Choroid plexus epithelial cell (primary cell): ENCODE measurements around the gene PLA2G6.

Source experiments
- DNase-seq: peaks from one replicate; pipeline ENCODE4 v3.0.0-alpha.2; 2010; ENCODE audit warnings: low read depth
- H3K4me3 ChIP-seq: 2 replicates; pipeline ENCODE4 v1.5.1; 2011; ENCODE audit warnings: low read depth, mild to moderate bottlenecking, control low read depth, low read length, moderate library complexity
- TF ChIP-seq, protein P1 (sequence below): conservative IDR thresholded peaks from 2 replicates; pipeline ENCODE4 v1.5.1; 2011; ENCODE audit warnings: low read depth, mild to moderate bottlenecking, control low read depth, inconsistent platforms, low read length, moderate library complexity

The PLA2G6 gene

DNA sequence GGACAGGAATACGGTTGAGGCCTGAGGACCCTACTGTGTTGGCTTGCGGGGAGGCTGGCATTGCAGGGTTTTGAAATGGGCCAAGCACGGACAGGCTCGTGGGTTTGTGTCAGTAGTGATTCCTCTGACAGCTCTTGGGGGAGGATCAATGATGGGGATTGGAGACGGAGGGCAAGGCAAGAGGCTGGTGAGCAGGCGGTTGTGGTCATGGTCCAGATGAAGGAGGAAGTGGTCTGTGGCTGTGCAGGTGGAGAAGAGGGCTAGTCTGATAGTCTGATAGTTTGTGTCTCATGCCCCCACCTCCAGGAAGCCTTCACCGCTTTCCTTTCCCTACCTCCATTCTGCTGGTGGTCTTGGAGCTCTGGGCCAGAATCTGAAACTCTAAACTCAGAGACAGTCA, 23.2 kb upstream of the PLA2G6 start:
- H3K4me3 ChIP-seq, result no peak overlapping the region
- TF ChIP-seq, protein P1, sequence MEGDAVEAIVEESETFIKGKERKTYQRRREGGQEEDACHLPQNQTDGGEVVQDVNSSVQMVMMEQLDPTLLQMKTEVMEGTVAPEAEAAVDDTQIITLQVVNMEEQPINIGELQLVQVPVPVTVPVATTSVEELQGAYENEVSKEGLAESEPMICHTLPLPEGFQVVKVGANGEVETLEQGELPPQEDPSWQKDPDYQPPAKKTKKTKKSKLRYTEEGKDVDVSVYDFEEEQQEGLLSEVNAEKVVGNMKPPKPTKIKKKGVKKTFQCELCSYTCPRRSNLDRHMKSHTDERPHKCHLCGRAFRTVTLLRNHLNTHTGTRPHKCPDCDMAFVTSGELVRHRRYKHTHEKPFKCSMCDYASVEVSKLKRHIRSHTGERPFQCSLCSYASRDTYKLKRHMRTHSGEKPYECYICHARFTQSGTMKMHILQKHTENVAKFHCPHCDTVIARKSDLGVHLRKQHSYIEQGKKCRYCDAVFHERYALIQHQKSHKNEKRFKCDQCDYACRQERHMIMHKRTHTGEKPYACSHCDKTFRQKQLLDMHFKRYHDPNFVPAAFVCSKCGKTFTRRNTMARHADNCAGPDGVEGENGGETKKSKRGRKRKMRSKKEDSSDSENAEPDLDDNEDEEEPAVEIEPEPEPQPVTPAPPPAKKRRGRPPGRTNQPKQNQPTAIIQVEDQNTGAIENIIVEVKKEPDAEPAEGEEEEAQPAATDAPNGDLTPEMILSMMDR, result no peak
- DNase-seq, result no peak

DNA sequence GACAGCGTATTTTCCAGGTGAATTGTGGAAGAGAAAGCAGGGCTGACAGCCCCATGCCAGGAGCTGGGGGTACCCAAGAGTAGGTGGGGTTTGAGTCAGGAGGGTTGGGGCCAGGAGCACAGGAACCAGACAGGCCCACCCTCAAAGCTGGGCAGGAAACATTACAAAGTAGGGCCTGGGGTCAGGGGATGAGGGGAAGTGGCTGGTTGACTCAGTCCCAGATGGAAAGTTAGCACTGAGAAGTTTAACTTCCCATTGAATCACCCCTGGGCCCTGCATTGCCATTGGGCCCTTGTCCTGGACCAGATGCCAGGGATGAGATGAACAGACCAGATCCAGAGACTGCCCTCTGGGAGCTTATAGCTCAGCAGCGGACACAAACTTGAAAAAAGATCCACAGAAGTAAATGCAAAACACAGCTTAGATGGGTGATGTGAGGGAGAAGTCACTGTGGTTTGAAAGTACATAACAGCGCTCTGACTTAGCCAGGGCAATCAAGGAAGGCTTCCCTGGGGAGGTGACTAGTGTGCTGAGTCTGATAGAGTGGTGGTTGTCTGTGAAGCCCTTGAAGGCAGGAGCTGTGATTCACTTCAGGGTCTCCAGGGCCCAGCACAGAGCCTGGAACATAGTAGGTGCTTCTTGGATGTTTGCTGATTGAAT, 22.4 kb upstream of the PLA2G6 start:
- no peak overlapping the region for H3K4me3 ChIP-seq
- TF ChIP-seq, protein P1, result no peak
- DNase-seq, result no peak

DNA sequence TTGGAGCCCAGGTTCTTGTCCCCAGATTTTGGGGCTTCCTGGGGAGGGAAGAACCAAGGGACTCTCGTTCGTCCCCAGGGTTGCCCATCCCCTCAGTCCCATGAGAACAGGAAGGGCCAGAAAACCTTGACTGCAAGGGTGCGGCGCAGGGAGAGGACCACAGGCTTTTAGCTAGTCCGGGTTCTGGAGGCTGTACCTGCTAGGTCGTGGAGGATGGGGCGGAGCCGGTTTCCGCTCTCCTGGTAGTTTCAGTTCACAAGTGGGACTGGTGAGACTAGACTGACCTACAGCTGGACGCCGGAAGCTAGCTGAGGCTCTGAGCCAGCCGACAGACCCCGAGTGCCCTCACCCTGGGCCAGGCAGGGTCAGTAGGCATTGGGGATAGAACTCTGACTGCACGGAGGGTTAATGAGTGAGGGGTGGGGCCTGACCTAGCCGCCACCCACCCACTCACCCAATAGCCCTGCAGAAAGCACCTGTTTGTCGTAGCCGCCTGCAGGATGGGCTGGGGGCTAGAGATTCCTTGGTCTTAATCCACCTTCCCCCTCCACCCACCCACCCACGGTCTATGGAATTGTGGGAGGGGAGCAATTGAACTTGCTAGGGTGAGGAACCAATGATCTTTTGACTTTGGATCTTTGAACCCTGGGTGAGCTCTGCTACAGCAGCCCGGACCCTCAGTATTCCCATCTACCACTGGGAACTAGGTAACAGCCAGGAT, 21.6 kb upstream of the PLA2G6 start:
- peak overlapping the region; percentile 79 for H3K4me3 ChIP-seq
- TF ChIP-seq, protein P1, result no peak
- DNase-seq, result peak; percentile 60

DNA sequence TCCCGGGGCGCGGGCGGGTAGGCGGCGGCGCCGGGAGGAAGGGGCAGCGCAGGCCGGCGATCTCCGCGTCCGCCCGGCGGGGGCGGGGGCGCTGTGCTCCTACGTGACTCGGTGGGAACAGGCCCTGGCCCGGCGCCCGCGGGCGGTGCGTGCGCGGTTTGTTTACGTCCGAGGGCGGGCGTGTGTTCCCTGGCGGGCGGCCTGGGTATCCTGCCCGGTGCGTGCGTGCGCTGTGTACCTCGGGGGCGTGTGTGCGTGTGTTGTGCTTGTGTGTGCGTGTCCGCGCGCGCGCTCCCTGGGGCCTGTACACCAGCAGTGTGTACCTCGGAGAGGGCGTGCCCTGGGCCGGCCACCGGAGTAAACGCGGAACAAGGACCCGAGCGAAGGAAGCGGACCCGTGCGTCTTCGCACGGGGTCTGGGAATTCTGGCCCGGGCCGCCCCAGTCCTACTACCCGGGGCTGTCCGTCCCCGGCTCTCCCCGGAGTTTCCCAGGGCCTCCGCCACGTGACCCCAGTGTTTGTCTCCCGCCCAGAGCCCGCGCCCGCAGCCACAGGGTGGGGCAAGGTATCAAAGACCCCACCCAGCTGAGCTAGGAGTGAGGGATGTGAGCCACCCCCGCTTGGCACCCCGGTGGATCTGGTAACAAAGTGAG, 20.9 kb upstream of the PLA2G6 start:
- DNase-seq, result peak; percentile 90
- TF ChIP-seq, protein P1, result no peak

DNA sequence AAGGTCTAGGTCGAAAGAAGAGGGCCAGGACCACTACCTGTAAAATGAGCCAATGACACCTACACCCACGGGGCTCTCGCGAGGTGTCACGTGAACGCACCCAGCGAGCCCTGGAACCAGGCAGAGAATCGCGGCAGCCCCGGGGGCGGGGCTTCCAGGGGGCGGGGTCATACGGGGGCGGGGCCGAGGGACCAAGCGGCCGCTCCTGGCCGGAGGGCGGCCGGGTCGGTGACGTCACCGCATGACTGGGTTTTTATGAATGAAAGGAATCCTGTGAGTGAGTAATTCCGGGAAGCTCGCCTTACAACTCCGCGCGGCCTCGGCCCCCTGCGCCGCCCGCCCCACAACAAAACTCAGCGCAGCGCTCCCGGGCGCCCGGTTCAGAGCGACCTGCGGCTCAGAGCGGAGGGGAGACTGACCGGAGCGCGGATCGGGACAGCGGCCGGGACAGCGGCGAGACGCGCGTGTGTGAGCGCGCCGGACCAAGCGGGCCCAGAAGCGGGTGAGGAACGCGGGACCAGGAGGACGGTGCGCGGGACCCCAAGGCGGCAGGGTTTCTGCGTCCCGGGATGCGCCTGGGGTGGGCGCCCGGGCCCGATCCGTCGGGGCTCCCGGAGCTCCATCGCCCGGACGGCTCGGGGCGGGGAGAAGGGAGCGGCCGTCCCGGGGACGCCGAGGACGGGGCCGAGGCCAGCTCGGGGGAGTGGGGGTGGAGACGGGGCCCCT, 20.2 kb upstream of the PLA2G6 start, which contains the start of gene MAFF:
Gene MAFF (plus strand): TSS at position 284 of the 726 bp plus-strand sequence. CDS start 11,860 bp downstream, outside the sequence.
- TF ChIP-seq, protein P1, result no peak
- peak within 1 kb of the TSS; percentile 79 for H3K4me3 ChIP-seq
- peak; percentile 98 for DNase-seq

More for the DNA sequence above, 20.9 kb upstream of the PLA2G6 start:
- H3K4me3 ChIP-seq, result peak overlapping the region; percentile 79

DNA sequence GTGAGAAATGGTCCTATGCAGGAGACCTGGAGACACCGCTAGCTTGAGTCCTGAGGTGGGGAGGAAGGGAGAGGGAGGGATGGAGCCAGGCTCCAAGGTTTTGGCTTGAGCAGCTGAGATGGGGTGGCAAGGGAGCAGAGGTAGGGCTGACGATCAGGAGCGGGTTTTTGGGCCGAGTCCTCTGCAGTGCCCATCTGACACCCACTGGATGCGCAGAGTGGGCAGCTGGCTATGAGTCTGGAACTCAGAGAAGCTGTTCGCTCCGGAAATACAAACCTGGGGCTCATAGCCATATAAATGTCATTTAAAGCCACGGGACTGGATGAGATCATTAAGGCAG, 19.7 kb upstream of the PLA2G6 start:
- TF ChIP-seq, protein P1, result no peak
- H3K4me3 ChIP-seq, result peak overlapping the region; percentile 52
- no peak for DNase-seq
